ENCODE data around the gene UBE4B.

GRCh38 chr1:10046356-10047085, 13.8 kb downstream of the UBE4B start:
- TF ChIP-seq CTCF (conservative IDR thresholded peaks at IDR 0.05) (no peak), ZFX (IDR thresholded peaks at IDR 0.05) (no peak)
